H1 (cell line): ENCODE results near the gene GOLGA3. TPM values are rescaled to one million over a fixed set of nuclear protein-coding genes. Genes with fewer than 3 reads are reported as not detected.

ENCODE experiments used
- CTCF ChIA-PET: fragments of 300-600 bp; sonication (Branson Sonifier 250); formaldehyde crosslinking; loops from one replicate; lab custom pipeline; 2021; ENCODE audit not compliant: partially characterized antibody; lab: Charles Lee
- POLR2A ChIA-PET: fragments of 300-600 bp; sonication (Branson Sonifier 250); formaldehyde crosslinking; loops from one replicate; lab custom pipeline; 2021; ENCODE audit warnings: inconsistent platforms; ENCODE audit not compliant: partially characterized antibody; lab: Charles Lee
- DNase-seq, 2 experiments: peaks; one replicate each; pipeline versions ENCODE4 v3.0.0 to v3.0.0-alpha.2; 2010 to 2022; ENCODE audit warnings: low spot score in 2 of 2, low read depth in 1 of 2, mixed read lengths in 1 of 2
- FAIRE-seq: peaks from 2 replicates; lab custom pipeline; 2011; peaks lifted over from hg19 to GRCh38; lab: Jason Lieb, UNC
- H2AFZ ChIP-seq: 2 replicates; pipeline ENCODE4 v1.8.1; 2012; ENCODE audit warnings: low read length, inconsistent platforms
- H2AK5ac ChIP-seq: 2 replicates; pipeline ENCODE4 v1.6.1; 2013; ENCODE audit warnings: low read depth, low read length
- H2BK120ac ChIP-seq: replicated peaks from 2 replicates; pipeline ENCODE3; 2013; ENCODE audit warnings: low read depth, low read length, inconsistent platforms
- H2BK12ac ChIP-seq: 2 replicates; pipeline ENCODE4 v1.6.1; 2013; ENCODE audit warnings: low read depth, low read length
- H2BK15ac ChIP-seq: 2 replicates; pipeline ENCODE4 v1.6.1; 2013; ENCODE audit warnings: low read length
- H2BK20ac ChIP-seq: 2 replicates; pipeline ENCODE4 v1.6.1; 2013; ENCODE audit warnings: low read length
- H2BK5ac ChIP-seq: 2 replicates; pipeline ENCODE4 v1.6.1; 2013; ENCODE audit warnings: low read depth, low read length
- H3K14ac ChIP-seq: 2 replicates; pipeline ENCODE4 v1.6.1; 2013; ENCODE audit warnings: inconsistent platforms; ENCODE audit not compliant: insufficient read length
- H3K18ac ChIP-seq: 2 replicates; pipeline ENCODE4 v1.6.1; 2013; ENCODE audit warnings: low read length; ENCODE audit errors: extremely low read depth
- H3K23ac ChIP-seq: 2 replicates; pipeline ENCODE4 v1.6.1; 2013; ENCODE audit warnings: inconsistent platforms; ENCODE audit not compliant: insufficient read length
- H3K23me2 ChIP-seq: 2 replicates; pipeline ENCODE4 v1.6.1; 2013; ENCODE audit warnings: low read depth, low read length
- H3K27ac ChIP-seq: 2 replicates; pipeline ENCODE4 v1.6.1; 2011; ENCODE audit warnings: low read depth, low read length, inconsistent platforms
- H3K27me3 ChIP-seq, 4 experiments: replicated peaks in 1 of 4; 1 replicate in 1 of 4; 2 replicates in 3 of 4; pipeline versions ENCODE4 v1.6.1 to v1.8.1; 2011 to 2013; ENCODE audit warnings: low read length in 3 of 4, mild to moderate bottlenecking in 3 of 4, inconsistent platforms in 2 of 4, mixed read lengths in 2 of 4, moderate library complexity in 1 of 4; ENCODE audit not compliant: control insufficient read depth in 3 of 4, insufficient read depth in 3 of 4; ENCODE audit errors: extremely low read depth in 1 of 4
- H3K36me3 ChIP-seq, 4 experiments: 2 replicates each; pipeline versions ENCODE4 v1.6.1 to v1.8.1; 2011 to 2013; ENCODE audit warnings: mild to moderate bottlenecking in 4 of 4, low read length in 3 of 4, moderate library complexity in 2 of 4, control low read depth in 1 of 4, inconsistent platforms in 1 of 4; ENCODE audit not compliant: insufficient read depth in 4 of 4, control insufficient read depth in 2 of 4
- H3K4ac ChIP-seq: replicated peaks from 2 replicates; pipeline ENCODE3; 2013; ENCODE audit warnings: low read length, low read depth, mixed read lengths, inconsistent platforms; ENCODE audit not compliant: insufficient read length
- H3K4me1 ChIP-seq, 4 experiments: replicated peaks in 1 of 4; 1 replicate in 1 of 4; 2 replicates in 3 of 4; pipeline versions ENCODE4 v1.6.1 to v1.8.1; 2011 to 2013; ENCODE audit warnings: low read length in 3 of 4, inconsistent platforms in 2 of 4, mixed read lengths in 1 of 4; ENCODE audit not compliant: insufficient read depth in 4 of 4, control insufficient read depth in 3 of 4
- H3K4me2 ChIP-seq, 2 experiments: 2 replicates each; pipeline versions ENCODE4 v1.6.1 to v1.8.1; 2011 to 2013; ENCODE audit warnings: low read depth in 2 of 2, low read length in 2 of 2, control low read depth in 1 of 2, inconsistent platforms in 1 of 2, mild to moderate bottlenecking in 1 of 2; ENCODE audit not compliant: insufficient read depth in 1 of 2
- H3K4me3 ChIP-seq, 4 experiments: fragments of 200-600, 300-600 bp in 1 of 4; sonication (generic), shearing (Covaris generic), sonication (Bioruptor Twin) in 1 of 4; 2 replicates each; pipeline versions ENCODE4 v1.5.1 to v1.8.1; 2011 to 2016; ENCODE audit warnings: low read length in 4 of 4, low read depth in 3 of 4, control low read depth in 2 of 4, inconsistent platforms in 2 of 4, mild to moderate bottlenecking in 2 of 4, mixed read lengths in 1 of 4, moderate library complexity in 1 of 4; ENCODE audit not compliant: insufficient read depth in 2 of 4; ENCODE audit errors: extremely low read depth in 1 of 4
- H3K56ac ChIP-seq: replicated peaks from 2 replicates; pipeline ENCODE3; 2013; ENCODE audit warnings: low read depth, mild to moderate bottlenecking, mixed read lengths, low read length, inconsistent platforms; ENCODE audit not compliant: insufficient read length
- H3K79me1 ChIP-seq: 2 replicates; pipeline ENCODE4 v1.6.1; 2013; ENCODE audit warnings: low read depth, low read length, control low read depth
- H3K79me2 ChIP-seq, 2 experiments: 2 replicates each; pipeline versions ENCODE4 v1.6.1 to v1.8.1; 2012 to 2013; ENCODE audit warnings: low read length in 2 of 2, mild to moderate bottlenecking in 2 of 2, inconsistent platforms in 1 of 2; ENCODE audit not compliant: insufficient read depth in 2 of 2, control insufficient read depth in 1 of 2
- H3K9ac ChIP-seq, 4 experiments: replicated peaks in 1 of 4; 1 replicate in 1 of 4; 2 replicates in 3 of 4; pipeline versions ENCODE4 v1.6.1 to v1.8.1; 2011 to 2013; ENCODE audit warnings: low read depth in 3 of 4, low read length in 3 of 4, control low read depth in 2 of 4, mild to moderate bottlenecking in 2 of 4, moderate library complexity in 2 of 4, inconsistent platforms in 1 of 4; ENCODE audit errors: extremely low read depth in 1 of 4
- H3K9me3 ChIP-seq, 2 experiments: 2 replicates each; pipeline versions ENCODE4 v1.6.1 to v1.8.1; 2012 to 2013; ENCODE audit warnings: mild to moderate bottlenecking in 2 of 2, moderate library complexity in 2 of 2, control low read depth in 1 of 2, inconsistent platforms in 1 of 2, low read depth in 1 of 2, low read length in 1 of 2, mixed read lengths in 1 of 2; ENCODE audit not compliant: insufficient read depth in 2 of 2
- H4K20me1 ChIP-seq, 2 experiments: replicated peaks in 1 of 2; 2 replicates each; pipeline versions ENCODE3 to v1.8.1; 2011 to 2013; ENCODE audit warnings: inconsistent platforms in 2 of 2, low read length in 2 of 2, mild to moderate bottlenecking in 1 of 2; ENCODE audit not compliant: insufficient read depth in 2 of 2, control insufficient read depth in 1 of 2
- H4K5ac ChIP-seq: 2 replicates; pipeline ENCODE4 v1.6.1; 2013; ENCODE audit warnings: low read length, low read depth, mixed read lengths, inconsistent platforms; ENCODE audit not compliant: insufficient read length
- H4K8ac ChIP-seq: 2 replicates; pipeline ENCODE4 v1.8.0; 2013; ENCODE audit warnings: mild to moderate bottlenecking, moderate library complexity, low read length, inconsistent platforms; ENCODE audit not compliant: insufficient read depth; ENCODE audit errors: extremely low read depth
- H4K91ac ChIP-seq: replicated peaks from 2 replicates; pipeline ENCODE3; 2013; ENCODE audit warnings: low read length, mixed read lengths, inconsistent platforms; ENCODE audit not compliant: insufficient read length
- JUND ChIP-seq: IDR thresholded peaks from 2 replicates; pipeline ENCODE4 v1.6.1; 2011; ENCODE audit warnings: mild to moderate bottlenecking, improper control_type of control experiment, low read length
- KDM1A ChIP-seq: fragments of 200-600, 300-600 bp; sonication (generic); IDR thresholded peaks from 2 replicates; pipeline ENCODE4 v1.7.1; 2016; ENCODE audit warnings: mild to moderate bottlenecking, low read length, borderline replicate concordance
- KDM4A ChIP-seq: IDR thresholded peaks from one replicate; pipeline ENCODE4 v1.7.1; 2012; ENCODE audit warnings: low read depth, mild to moderate bottlenecking, moderate library complexity, low read length, inconsistent platforms; ENCODE audit not compliant: severe bottlenecking
- KDM5A ChIP-seq: fragments of 200-600 bp; IDR thresholded peaks from 2 replicates; pipeline ENCODE4 v1.7.1; 2012; ENCODE audit warnings: mild to moderate bottlenecking, low read length, inconsistent platforms, mixed read lengths
- RNF2 ChIP-seq: fragments of 200-900, 300-1000 bp; sonication (generic); IDR thresholded peaks from 2 replicates; pipeline ENCODE4 v1.7.1; 2016; ENCODE audit warnings: borderline replicate concordance, low read depth, mild to moderate bottlenecking, antibody characterized with exemption, low read length; ENCODE audit not compliant: poor library complexity, severe bottlenecking; ENCODE audit errors: missing control alignments
- SIX5 ChIP-seq: IDR thresholded peaks from 2 replicates; pipeline ENCODE4 v1.6.1; 2011; ENCODE audit warnings: mild to moderate bottlenecking, low read depth, low read length
- SP1 ChIP-seq: IDR thresholded peaks from 2 replicates; pipeline ENCODE4 v1.6.1; 2011; ENCODE audit warnings: low read depth, low read length
- SP2 ChIP-seq: IDR thresholded peaks from 2 replicates; pipeline ENCODE4 v1.6.1; 2012; ENCODE audit warnings: mild to moderate bottlenecking, low read length, inconsistent platforms
- TBP ChIP-seq: IDR thresholded peaks from 2 replicates; pipeline ENCODE4 v1.6.1; 2011; ENCODE audit warnings: low read depth, low read length, improper control_type of control experiment
- TEAD4 ChIP-seq: IDR thresholded peaks from 2 replicates; pipeline ENCODE4 v1.6.1; 2012; ENCODE audit warnings: low read depth, low read length, inconsistent platforms, mixed read lengths
- WGBS, 2 experiments: shearing (Covaris generic) in 1 of 2; methylation state at CpG; one replicate each; pipeline versions ENCODE4 v1.1.6 to v1.1.7; 2013 to 2015; ENCODE audit warnings: low lambda C conversion rate in 2 of 2, mixed read lengths in 2 of 2, inconsistent platforms in 1 of 2, low coverage in 1 of 2, missing lambda C conversion rate in 1 of 2; ENCODE audit not compliant: insufficient replicate concordance in 2 of 2, insufficient coverage in 1 of 2, insufficient read length in 1 of 2; ENCODE audit errors: extremely low coverage in 1 of 2, missing lambda C conversion rate in 1 of 2; 5-methylcytosine and 5-hydroxymethylcytosine counted together
- polyA plus RNA-seq, 7 experiments: library from polyadenylated mRNA; depleted of rRNA in 3 of 7; stranded (reverse) in 5 of 7; unstranded in 2 of 7; fragments of >200 nt in 5 of 7; fragments of 200-250 nt in 2 of 7; gene quantifications; 1 replicate in 5 of 7; 2 replicates in 1 of 7; 4 replicates in 1 of 7; pipeline versions ENCODE4 v1.2.1 to v1.2.3, GENCODE V29; 2011 to 2013; ENCODE audit warnings: missing spikeins in 2 of 7, mixed read lengths in 2 of 7
- total RNA-seq: library from RNA; stranded (reverse); fragmentation: NEBNext Ultra II Directional; extraction: Animal tissue kit (Norgen Biotek cat#: 25700); gene quantifications from 2 replicates; pipeline ENCODE4 v1.2.1, GENCODE V29; 2021
- TF ChIP-seq, protein P1 (sequence below): IDR thresholded peaks from 2 replicates; pipeline ENCODE4 v1.6.1; 2012; ENCODE audit warnings: inconsistent platforms

GOLGA3 gene
- total and polyA plus RNA-seq, 2 of the 8 experiments (the other 6 are each of a cell fraction or from before 2014, with no cell fraction given): 6.4 to 33.1 TPM

- Histone ChIP-seq H3K14ac (no peak overlapping the region), H2BK120ac (no peak overlapping the region), H3K9ac (no peak overlapping the region), H2AK5ac (no peak overlapping the region; the same call in 1 of the 2 replicates), H3K27ac (no peak overlapping the region), H3K4me3 (no peak overlapping the region), H2BK12ac (no peak overlapping the region), H4K5ac (no peak overlapping the region), H3K56ac (no peak overlapping the region), H3K79me1 (peaks cover 3% of the 10 kb centered on the region), H4K8ac (no peak overlapping the region), H3K23ac (no peak overlapping the region), H2BK5ac (no peak overlapping the region; the same call in 1 of the 2 replicates), H2BK15ac (no peak overlapping the region), H3K27me3 (no peaks in the 10 kb centered on the region), H3K4ac (no peak overlapping the region), H4K91ac (no peak overlapping the region), H3K4me1 (no peaks in the 10 kb centered on the region), H4K20me1 (peaks cover 0 to 11% of the 10 kb centered on the region in 2 experiments), H3K9me3 (no peaks in the 10 kb centered on the region), H3K79me2 (no peaks in the 10 kb centered on the region), H2BK20ac (no peak overlapping the region), H2AFZ (no peak overlapping the region), H3K23me2 (peaks cover 3% of the 10 kb centered on the region; the same call in 1 of the 2 replicates), H3K36me3 (peaks cover 12 to 52% (median 32%) of the 10 kb centered on the region in 4 experiments), H3K18ac (no peak overlapping the region), H3K4me2 (no peak overlapping the region)
- no peak for DNase-seq
- no peak for FAIRE-seq
- WGBS, 2 experiments: 92% methylated on average over 20 of the region's 22 CpGs; no CpG with 5 or more reads in 1 of the 2 experiments
- CTCF ChIA-PET: no interaction called here
- POLR2A ChIA-PET: interaction anchor here (1.3 kb wide), 1 partner anchor 25 kb away, joined by 3 read pairs; no protein-coding TSS in a partner anchor
- no peak for TF ChIP-seq SP1
- no peak for TF ChIP-seq TEAD4
- TF ChIP-seq KDM5A: no peak
- no peak for TF ChIP-seq JUND
- TF ChIP-seq KDM4A: no peak
- no peak for TF ChIP-seq RNF2
- TF ChIP-seq TBP: no peak
- no peak for TF ChIP-seq SP2
- no peak for TF ChIP-seq KDM1A
- TF ChIP-seq SIX5: no peak
- TF ChIP-seq, protein P1, sequence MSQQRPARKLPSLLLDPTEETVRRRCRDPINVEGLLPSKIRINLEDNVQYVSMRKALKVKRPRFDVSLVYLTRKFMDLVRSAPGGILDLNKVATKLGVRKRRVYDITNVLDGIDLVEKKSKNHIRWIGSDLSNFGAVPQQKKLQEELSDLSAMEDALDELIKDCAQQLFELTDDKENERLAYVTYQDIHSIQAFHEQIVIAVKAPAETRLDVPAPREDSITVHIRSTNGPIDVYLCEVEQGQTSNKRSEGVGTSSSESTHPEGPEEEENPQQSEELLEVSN: no peak
These were observed 44.6 kb downstream of the GOLGA3 start for GRCh38 chr12:132783917-132784531.
